Cardiac septum (tissue), 1 donor: ENCODE results near the gene RAP1GAP. TPM values are rescaled to one million over a fixed set of nuclear protein-coding genes. Genes with fewer than 3 reads are reported as not detected.

Source experiments
- DNase-seq: peaks from one replicate; pipeline ENCODE4 v3.0.0-alpha.2; 2020; ENCODE audit warnings: low spot score
- intact Hi-C: fragments of 100-400 bp; cut with DNase I; formaldehyde crosslinking; loops from one replicate; pipeline ENCODE4 v1.14.0; 2022
- long read RNA-seq: library from polyadenylated mRNA; unstranded; transcript quantifications from one replicate; pipeline ENCODE4 v2.0.0, GENCODE V29; 2021
- total RNA-seq: library from RNA; stranded (reverse); fragmentation: NEBNext Ultra II Directional; extraction: Animal tissue kit (Norgen Biotek cat#: 25700); gene quantifications from one replicate; pipeline ENCODE4 v1.2.1, GENCODE V29; 2021
- donor health status: DM: no; HTN: no; CAD: no.

The RAP1GAP gene
- 2.7 TPM for total RNA-seq
- long read RNA-seq, partial matches to known transcripts: 5 of 11 reads
- long read RNA-seq, other reads (novel, unspliced or antisense): 3 of 11 reads

DNA sequence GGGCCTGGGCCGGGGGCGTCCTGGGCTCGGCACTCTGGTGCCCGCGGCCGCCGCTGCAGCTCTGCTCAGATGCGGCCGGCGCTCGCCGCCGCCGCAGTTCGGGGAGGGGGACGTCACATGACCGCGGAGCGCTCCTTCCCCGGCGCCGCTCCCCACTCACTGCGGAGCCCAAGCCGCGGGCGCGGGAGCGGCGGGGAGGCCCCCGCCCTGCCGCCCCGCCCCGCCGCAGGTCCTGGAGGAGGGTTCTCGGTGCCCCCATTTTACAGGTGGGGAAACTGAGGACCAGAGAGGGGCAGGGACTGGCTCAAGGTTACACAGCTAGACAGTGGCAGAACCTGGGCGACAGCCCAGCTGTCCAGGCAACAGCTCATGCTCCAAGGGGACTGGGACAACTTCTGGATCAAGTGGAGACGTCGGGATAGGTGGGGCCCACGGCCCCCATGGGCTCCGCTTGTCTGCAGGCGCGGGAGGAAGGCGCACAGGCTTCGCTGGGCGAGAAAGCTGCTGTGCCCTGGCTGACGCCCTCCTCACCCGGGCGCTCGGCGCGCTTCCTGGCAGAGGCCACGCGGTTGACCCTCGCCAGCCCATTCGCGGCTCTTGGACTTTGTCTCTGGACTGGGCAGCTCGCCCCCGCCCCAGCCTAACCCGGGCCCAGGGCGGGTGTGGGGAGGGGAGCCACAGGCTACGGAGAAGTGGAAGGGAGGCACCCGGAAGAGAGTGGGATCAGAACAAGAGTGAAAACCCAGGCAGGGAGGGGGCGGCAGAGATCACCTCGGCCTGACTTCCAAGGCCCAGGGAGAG is at the start of gene RAP1GAP:
TSS of gene RAP1GAP (minus strand) at position 100 of the 801 bp plus-strand sequence. CDS start 49,325 bp downstream, outside the sequence.
- DNase-seq: no peak
- intact Hi-C loops: no loop called here

DNA sequence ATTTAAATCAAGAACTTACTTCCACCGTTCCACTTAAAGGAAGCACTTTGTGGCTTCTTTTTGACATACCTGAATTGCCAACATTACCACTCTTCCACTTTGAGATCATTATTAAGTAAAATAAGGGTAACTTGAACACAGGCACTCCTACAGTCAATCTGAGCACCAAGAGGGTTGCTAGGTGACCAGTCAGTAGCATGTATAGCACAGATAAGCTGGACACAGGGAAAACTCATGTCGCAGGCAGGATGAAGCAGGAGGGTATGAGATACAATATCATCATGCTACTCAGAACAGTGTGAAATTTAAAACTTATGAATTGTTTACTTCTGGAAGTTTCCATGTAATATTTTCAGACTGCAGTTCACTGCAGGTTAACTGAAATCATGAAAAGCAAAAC is 47.0 kb upstream of the RAP1GAP start:
- intact Hi-C loops: no loop called here
- DNase-seq: no peak

DNA sequence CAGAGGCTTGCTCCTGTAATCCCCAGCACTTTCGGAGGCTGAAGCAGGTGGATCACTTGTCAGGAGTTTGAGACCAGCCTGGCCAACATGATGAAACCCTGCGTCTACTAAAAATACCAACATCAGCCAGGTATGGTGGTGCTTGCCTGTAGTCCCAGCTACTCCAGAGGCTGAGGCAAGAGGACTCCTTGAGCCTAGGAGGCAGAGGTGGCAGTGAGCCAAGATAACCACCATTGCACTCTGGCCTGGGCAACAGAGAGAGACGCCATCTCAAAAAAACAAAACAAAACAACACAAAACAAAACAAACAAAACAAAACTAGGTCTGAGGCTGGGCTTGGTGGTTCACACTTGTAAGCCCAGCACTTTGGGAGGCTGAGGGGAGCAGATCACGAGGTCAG is 38.7 kb upstream of the RAP1GAP start:
- DNase-seq: no peak
- intact Hi-C loops: no loop called here

DNA sequence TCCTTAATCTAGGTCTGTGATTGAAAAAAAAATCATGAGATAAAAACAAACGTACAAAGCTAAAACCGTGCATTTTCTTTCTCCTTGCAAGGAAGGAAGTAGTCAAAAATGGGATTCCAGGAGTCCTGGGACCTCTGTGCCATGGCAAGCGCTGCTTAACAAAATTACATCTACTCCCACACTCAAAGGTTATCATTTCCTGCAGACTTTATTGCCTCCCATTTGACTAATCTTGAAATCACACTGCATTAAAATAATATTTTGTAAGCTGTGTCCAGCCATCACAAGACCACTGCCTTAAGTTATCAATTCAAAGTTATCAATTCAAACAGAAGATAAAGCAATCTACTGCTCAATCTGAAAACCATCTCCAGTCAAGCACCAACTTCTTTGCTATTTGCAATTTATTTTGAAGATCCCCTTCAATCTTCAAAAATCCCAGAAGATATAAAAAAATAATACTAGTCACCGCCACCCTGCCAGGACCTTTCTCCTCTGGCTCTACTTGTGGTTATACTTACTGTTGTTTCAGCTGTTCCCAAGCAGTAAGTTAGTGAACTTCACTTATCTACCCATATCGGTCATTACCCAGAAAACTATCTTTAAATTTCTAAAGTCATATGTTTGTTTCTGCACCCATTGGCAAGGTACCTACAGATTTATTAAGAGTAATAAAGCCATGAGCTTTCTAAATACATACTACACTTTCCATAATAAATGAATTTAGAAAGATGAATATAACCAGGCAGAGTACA is 38.1 kb upstream of the RAP1GAP start:
- intact Hi-C loops: no loop called here
- DNase-seq: no peak

- intact Hi-C loops: no loop called here
- DNase-seq: no peak
Measured at GRCh38 chr1:21706151-21706835, 37.1 kb upstream of the RAP1GAP start.

- DNase-seq: no peak
- intact Hi-C loops: no loop called here
Measured at GRCh38 chr1:21705303-21705980, 36.3 kb upstream of the RAP1GAP start.

DNA sequence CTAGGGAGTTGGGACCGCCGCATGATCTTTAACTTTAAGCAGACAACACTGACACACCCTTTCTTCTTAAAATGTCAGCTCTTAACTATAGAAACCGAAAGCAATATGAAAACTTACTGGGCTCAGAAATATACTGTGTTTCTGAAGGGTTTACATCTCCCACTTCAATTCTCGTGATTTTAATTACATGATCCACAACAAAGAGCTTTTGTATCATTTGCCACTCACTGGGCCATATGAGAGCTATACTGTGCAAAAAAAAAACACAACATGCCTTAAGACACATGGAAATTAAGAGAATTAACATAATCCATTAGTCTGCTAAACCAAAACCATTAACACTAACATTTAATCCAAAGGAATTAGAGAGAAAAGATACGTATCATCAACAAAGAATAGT is 35.0 kb upstream of the RAP1GAP start:
- no peak for DNase-seq
- intact Hi-C loops: no loop called here

DNA sequence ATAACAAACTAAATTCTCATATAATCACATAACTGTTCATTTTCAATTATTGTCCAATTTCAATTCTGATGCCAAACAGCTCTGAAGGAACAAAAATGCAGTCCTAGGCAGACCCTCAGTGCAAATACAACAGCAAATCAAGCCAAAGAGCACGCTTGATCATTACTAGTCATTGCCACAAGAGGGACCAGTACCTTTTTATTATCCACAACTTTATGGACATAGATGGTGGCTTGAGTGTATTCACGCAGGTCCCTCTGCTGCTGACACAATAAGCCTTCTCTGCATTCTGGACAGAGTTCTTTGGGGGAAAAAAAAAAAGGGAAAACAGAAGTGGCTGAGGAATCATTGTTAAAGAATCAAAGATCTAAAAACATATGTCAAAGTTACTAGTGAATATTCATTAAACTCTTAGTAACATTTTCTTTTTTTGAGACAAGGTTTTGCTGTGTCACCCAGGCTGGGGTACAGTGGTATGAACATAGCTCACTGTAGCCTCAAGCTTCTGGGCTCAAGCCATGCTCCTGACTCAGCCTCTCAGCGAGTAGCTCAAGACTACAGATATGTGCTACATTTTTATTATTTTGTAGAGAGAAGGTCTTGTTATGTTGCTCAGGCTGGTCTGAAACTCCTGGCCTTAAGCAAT is 34.3 kb upstream of the RAP1GAP start:
- intact Hi-C loops: no loop called here

GRCh38 chr1:21702780-21703179 is 33.6 kb upstream of the RAP1GAP start:
- no peak for DNase-seq
- intact Hi-C loops: no loop called here

More for the DNA sequence above, 34.3 kb upstream of the RAP1GAP start:
- DNase-seq: no peak

DNA sequence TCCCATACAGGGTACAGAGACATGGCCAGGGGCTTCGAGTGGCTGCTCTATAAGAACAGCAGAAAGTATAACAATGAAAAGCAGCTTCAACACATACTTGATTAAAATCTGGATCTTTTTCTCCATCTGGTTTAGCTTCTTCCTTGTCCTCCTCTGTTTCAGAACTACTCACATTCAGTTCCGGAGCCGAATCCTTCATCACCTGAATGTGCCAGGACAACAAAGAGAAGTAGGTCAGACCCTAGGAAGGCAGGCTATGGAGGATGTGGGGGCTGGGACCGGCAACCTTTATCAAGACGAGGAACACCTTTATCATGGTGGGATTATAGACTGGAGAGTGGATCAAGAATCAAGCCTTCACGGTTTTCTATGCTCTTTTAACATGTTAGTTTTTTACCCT is 32.2 kb upstream of the RAP1GAP start:
- intact Hi-C loops: no loop called here

GRCh38 chr1:21700094-21700493 is 30.9 kb upstream of the RAP1GAP start:
- intact Hi-C loops: no loop called here
- no peak for DNase-seq

More for the DNA sequence above, 32.2 kb upstream of the RAP1GAP start:
- DNase-seq: no peak

- DNase-seq: no peak
- intact Hi-C loops: no loop called here
Measured at GRCh38 chr1:21696931-21697330, 27.8 kb upstream of the RAP1GAP start.

DNA sequence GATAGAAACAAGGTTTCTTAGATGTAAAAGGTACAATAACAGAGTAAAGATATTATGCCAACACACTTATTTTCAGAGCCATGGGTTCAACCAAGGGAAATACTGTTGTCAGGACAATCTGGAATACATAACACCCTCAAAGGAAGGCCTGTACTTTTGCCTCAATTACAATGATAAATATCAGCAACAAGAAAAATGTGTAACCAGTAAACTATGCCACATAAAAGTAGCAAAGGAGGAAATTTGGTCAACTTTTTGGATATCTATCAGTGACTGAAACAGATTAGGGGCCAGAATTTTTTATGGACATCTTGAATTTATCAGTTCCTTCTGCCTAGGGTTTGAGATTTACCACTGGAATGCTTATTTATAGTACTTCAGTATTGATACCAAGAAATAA is 24.6 kb upstream of the RAP1GAP start:
- no peak for DNase-seq
- intact Hi-C loops: no loop called here

DNA sequence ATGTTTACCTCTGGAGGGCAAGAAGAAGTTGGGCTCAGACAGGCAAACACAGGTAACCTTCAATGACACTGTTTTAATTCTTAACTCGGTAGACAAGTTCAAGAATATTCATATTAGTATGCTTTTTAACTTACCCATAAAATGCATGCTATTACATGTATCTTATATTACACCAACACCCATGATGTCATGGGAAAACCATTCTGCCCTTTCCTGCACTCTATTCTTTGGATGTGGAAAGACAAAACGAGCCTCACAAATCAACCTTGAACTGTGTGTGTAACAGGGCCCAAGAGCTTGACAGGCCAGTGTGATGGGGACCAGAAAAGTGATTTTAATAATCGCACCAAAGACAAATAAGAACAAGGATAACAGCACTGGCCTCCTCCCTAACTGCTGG is 22.6 kb upstream of the RAP1GAP start:
- intact Hi-C loops: no loop called here

GRCh38 chr1:21689661-21690372 is 20.7 kb upstream of the RAP1GAP start:
- no peak for DNase-seq
- intact Hi-C loops: no loop called here

More for the DNA sequence above, 22.6 kb upstream of the RAP1GAP start:
- no peak for DNase-seq

- DNase-seq: no peak
- intact Hi-C loops: no loop called here
Measured at GRCh38 chr1:21687081-21687529, 17.9 kb upstream of the RAP1GAP start.

DNA sequence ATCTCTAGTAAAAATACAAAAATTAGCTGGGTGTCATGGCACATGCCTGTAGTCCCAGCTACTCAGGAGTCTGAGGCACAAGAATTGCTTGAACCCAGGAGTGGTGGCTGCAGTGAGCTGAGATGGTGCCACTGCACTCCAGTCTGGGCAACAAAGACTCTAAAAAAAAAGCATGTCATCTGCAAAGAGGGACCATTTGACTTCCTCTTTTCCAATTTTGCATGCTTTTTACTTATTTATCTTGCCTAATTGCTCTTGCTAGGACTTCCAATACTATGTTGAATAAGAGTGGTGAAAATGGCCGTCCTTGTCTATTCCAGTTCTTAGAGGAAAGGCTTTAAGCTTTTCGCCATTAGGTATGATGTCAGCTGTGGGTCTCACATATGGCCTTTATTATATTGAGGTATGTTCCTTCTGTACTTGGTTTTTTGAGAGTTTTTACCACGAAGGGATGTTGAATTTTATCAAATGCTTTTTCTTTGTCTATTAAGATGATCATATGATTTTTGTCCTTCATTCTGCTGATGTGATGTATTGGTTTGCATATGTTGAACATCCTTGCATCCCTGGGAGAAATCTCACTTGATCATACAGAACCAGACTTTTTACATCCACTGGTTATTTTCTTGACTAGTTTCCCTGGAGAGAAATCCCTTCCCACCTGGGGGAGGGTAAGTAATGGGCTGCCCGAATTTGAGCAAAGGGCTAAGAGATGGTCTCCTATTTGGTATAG is 17.0 kb upstream of the RAP1GAP start:
- intact Hi-C loops: no loop called here
- no peak for DNase-seq

DNA sequence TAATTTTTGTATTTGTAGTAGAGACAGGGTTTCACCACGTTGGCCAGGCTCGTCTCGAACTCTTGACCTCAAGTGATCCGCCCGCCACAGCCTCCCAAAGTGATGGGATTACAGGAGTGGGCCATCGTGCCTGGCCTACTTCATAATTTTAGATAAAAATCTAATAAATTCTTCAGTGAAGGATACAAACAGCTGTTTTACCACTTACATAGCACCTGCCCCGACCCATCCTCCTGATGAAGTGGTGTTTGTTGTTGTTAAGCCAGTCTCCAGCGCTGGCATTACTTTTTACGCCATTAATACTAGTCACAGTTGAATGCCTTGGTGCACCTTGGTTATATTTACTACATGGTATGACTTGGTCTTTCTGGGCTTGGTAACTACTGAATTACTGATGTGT is 12.3 kb upstream of the RAP1GAP start:
- intact Hi-C loops: no loop called here
- no peak for DNase-seq
